AG04449 (cell line): ENCODE measurements around the gene FAM171A1.

Experiments
- CTCF ChIA-PET: fragments of 350-600 bp; formaldehyde crosslinking; extraction: SDS; loops from one replicate; lab custom pipeline; 2021; ENCODE audit warnings: antibody characterized with exemption; lab: Yijun Ruan, JAX
- POLR2A ChIA-PET: fragments of 400-600, 350-600 bp; formaldehyde crosslinking; extraction: SDS; loops from one replicate; lab custom pipeline; 2020; ENCODE audit warnings: antibody characterized with exemption, inconsistent platforms; lab: Yijun Ruan, JAX
- DNase-seq: peaks from one replicate; pipeline ENCODE4 v3.0.0-alpha.2; 2010; ENCODE audit warnings: low read depth, low spot score
- H3K4me3 ChIP-seq: 2 replicates; pipeline ENCODE4 v1.5.1; 2011; ENCODE audit warnings: low read depth, mild to moderate bottlenecking, control low read depth, low read length
- TF ChIP-seq, protein P1 (sequence below): IDR thresholded peaks from one replicate; pipeline ENCODE4 v1.5.1; 2011; ENCODE audit warnings: mild to moderate bottlenecking, moderate library complexity, low read length, control low read depth, inconsistent platforms; ENCODE audit not compliant: insufficient read depth; ENCODE audit errors: missing control alignments

The FAM171A1 gene

DNA sequence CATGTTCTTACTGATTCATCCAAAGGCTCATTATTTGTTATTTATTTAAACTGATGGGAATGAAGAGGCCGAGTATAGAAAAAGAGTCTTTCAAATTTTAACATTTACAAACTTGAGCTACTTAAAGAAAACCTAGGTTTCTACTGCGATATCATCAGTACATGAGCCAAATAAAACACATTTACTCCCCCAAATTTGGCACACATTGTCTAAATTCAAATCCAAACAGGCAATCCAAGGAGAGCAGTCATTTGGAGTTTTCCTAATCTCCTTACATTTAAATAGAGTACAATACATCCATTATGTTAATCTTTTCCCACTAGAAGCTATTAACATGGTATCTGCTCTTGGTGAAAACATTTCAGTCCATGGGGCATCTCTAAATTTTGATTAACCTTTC lies 204.8 kb downstream of the FAM171A1 start:
- POLR2A ChIA-PET: no interaction called here
- DNase-seq: no peak
- H3K4me3 ChIP-seq: peak overlapping the region; percentile 89
- CTCF ChIA-PET: interaction anchor here (0.7 to 2.0 kb wide), 7 partner anchors 14 to 425 kb away, joined by 3 to 11 read pairs (median 5); partner anchors contain the start of gene FAM171A1
- TF ChIP-seq, protein P1, sequence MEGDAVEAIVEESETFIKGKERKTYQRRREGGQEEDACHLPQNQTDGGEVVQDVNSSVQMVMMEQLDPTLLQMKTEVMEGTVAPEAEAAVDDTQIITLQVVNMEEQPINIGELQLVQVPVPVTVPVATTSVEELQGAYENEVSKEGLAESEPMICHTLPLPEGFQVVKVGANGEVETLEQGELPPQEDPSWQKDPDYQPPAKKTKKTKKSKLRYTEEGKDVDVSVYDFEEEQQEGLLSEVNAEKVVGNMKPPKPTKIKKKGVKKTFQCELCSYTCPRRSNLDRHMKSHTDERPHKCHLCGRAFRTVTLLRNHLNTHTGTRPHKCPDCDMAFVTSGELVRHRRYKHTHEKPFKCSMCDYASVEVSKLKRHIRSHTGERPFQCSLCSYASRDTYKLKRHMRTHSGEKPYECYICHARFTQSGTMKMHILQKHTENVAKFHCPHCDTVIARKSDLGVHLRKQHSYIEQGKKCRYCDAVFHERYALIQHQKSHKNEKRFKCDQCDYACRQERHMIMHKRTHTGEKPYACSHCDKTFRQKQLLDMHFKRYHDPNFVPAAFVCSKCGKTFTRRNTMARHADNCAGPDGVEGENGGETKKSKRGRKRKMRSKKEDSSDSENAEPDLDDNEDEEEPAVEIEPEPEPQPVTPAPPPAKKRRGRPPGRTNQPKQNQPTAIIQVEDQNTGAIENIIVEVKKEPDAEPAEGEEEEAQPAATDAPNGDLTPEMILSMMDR: no peak

DNA sequence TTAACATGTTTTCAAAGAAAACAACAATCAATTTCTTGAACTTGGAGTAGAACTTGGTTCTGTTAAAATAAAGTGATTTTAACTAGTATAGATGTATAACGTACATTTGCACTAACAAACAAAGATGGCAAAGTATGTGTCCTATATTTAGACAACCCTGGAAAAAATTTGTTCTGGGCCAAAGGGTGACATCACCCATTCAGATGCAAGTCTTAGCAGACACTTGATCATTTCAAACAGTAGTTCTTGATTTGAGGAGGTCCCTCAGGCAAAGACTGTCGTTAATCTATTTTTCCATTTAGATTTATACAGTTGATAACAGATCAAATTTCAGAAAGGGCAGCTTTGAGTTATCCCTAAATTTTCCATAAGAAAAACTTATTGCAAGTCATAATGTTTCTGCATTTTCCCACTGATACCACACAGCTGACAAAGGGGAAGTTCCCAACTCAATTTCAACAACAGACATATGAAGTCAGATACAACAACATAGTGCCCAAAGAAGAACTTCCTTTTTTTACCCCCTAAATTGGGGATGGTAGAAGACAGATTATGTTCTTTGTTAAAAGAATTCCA lies 207.7 kb downstream of the FAM171A1 start:
- CTCF ChIA-PET: no interaction called here
- TF ChIP-seq, protein P1: no peak
- no peak for DNase-seq
- no peak overlapping the region for H3K4me3 ChIP-seq
- POLR2A ChIA-PET: no interaction called here
